ENCODE results near the gene ABCC5. TPM values are rescaled to one million over a fixed set of nuclear protein-coding genes. Genes with fewer than 3 reads are reported as not detected.
"Not testable (repeated sequence)": the region's sequence is repeated elsewhere in the genome, so short reads cannot be mapped to it uniquely, and the experiment has no call there.

Gene ABCC5
- total and polyA plus RNA-seq, 2 of the 8 experiments (the other 6 are each of a cell fraction or from before 2014, with no cell fraction given): 25.3 to 40.8 TPM

GRCh38 chr3:184007143-184007813 lies 10.4 kb downstream of the ABCC5 start:
- not testable (repeated sequence) for H2AK5ac ChIP-seq (ENCODE audit: low read depth, low read length); H4K8ac ChIP-seq (ENCODE audit: extremely low read depth, insufficient read depth, low read length); H2BK15ac ChIP-seq (ENCODE audit: low read length); H2BK20ac ChIP-seq (ENCODE audit: low read length); H3K56ac ChIP-seq (replicated peaks; ENCODE audit: insufficient read length, low read depth, low read length); H4K5ac ChIP-seq (ENCODE audit: insufficient read length, low read depth, low read length); H4K20me1 ChIP-seq (replicated peaks in 1 of 2; ENCODE audit: control insufficient read depth in 1 of 2, insufficient read depth in 2 of 2, low read length in 2 of 2); H3K27ac ChIP-seq (ENCODE audit: low read depth, low read length); FAIRE-seq; H3K14ac ChIP-seq (ENCODE audit: insufficient read length); H3K9ac ChIP-seq (replicated peaks in 1 of 4; ENCODE audit: extremely low read depth in 1 of 4, low read depth in 3 of 4, low read length in 3 of 4); H3K23me2 ChIP-seq (ENCODE audit: low read depth, low read length); H3K4me3 ChIP-seq (ENCODE audit: extremely low read depth in 1 of 4, insufficient read depth in 2 of 4, low read depth in 3 of 4, low read length in 4 of 4); H3K9me3 ChIP-seq (ENCODE audit: insufficient read depth in 2 of 2, low read depth in 1 of 2, low read length in 1 of 2); H3K23ac ChIP-seq (ENCODE audit: insufficient read length); H3K4ac ChIP-seq (replicated peaks; ENCODE audit: insufficient read length, low read depth, low read length); H4K91ac ChIP-seq (replicated peaks; ENCODE audit: insufficient read length, low read length); H2AFZ ChIP-seq (ENCODE audit: low read length); DNase-seq (ENCODE audit: low read depth in 1 of 2, low spot score in 2 of 2); H2BK5ac ChIP-seq (ENCODE audit: low read depth, low read length); H3K18ac ChIP-seq (ENCODE audit: extremely low read depth, low read length); H3K79me1 ChIP-seq (ENCODE audit: low read depth, low read length); H2BK120ac ChIP-seq (replicated peaks; ENCODE audit: low read depth, low read length); H3K79me2 ChIP-seq (ENCODE audit: control insufficient read depth in 1 of 2, insufficient read depth in 2 of 2, low read length in 2 of 2); H2BK12ac ChIP-seq (ENCODE audit: low read depth, low read length); H3K4me2 ChIP-seq (ENCODE audit: insufficient read depth in 1 of 2, low read depth in 2 of 2, low read length in 2 of 2); H3K27me3 ChIP-seq (replicated peaks in 1 of 4; ENCODE audit: control insufficient read depth in 3 of 4, extremely low read depth in 1 of 4, insufficient read depth in 3 of 4, low read length in 3 of 4); H3K4me1 ChIP-seq (replicated peaks in 1 of 4; ENCODE audit: control insufficient read depth in 3 of 4, insufficient read depth in 4 of 4, low read length in 3 of 4)
- peaks cover 0 to 12% (median 3%) of the 10 kb centered on the region in 4 experiments; a peak in 4 of 8 replicates for H3K36me3 ChIP-seq (ENCODE audit: control insufficient read depth in 2 of 4, insufficient read depth in 4 of 4, low read length in 3 of 4)
- WGBS, 2 experiments (ENCODE audit: extremely low coverage in 1 of 2, insufficient coverage in 1 of 2, insufficient read length in 1 of 2, insufficient replicate concordance in 2 of 2, low coverage in 1 of 2, low lambda C conversion rate in 2 of 2, missing lambda C conversion rate in 1 of 2): 86% methylated on average over 11 of the region's 11 CpGs; no CpG with 5 or more reads in 1 of the 2 experiments
- ChIA-PET POLR2A (ENCODE audit: partially characterized antibody) (interaction anchor here (0.6 kb wide), 1 partner anchor 13 kb away, joined by 3 read pairs; no protein-coding TSS in a partner anchor), CTCF (ENCODE audit: partially characterized antibody) (interaction anchor here (1.0 to 3.5 kb wide), 8 partner anchors 9 to 233 kb away, joined by 3 to 14 read pairs (median 4); partner anchors contain the start of gene ABCC5)

All from H1 (cell line).